HG03521 (cell line): ENCODE data around the gene MEF2D.

ENCODE experiments used
- ATAC-seq: cut with Tn5 transposase; IDR thresholded peaks from one replicate; pipeline ENCODE4 v1.9.1; 2021; ENCODE audit warnings: mild to moderate bottlenecking, moderate library complexity; ENCODE audit not compliant: unreplicated experiment

Gene MEF2D

GRCh38 chr1:156430866-156431265 lies 69.7 kb downstream of the MEF2D start:
- no peak for ATAC-seq

- no peak for ATAC-seq
Observed at GRCh38 chr1:156430303-156430702, 70.3 kb downstream of the MEF2D start.

GRCh38 chr1:156429313-156430060 lies 71.1 kb downstream of the MEF2D start:
- no peak for ATAC-seq

GRCh38 chr1:156428746-156429288 lies 71.8 kb downstream of the MEF2D start:
- ATAC-seq = no peak

- no peak for ATAC-seq
Observed at GRCh38 chr1:156427957-156428356, 72.6 kb downstream of the MEF2D start.

- ATAC-seq = no peak
Observed at GRCh38 chr1:156425943-156426342, 74.6 kb downstream of the MEF2D start.

- no peak for ATAC-seq
Observed at GRCh38 chr1:156424806-156425432, 75.7 kb downstream of the MEF2D start.

GRCh38 chr1:156423422-156424352 lies 76.9 kb downstream of the MEF2D start:
- no peak for ATAC-seq

- no peak for ATAC-seq
Observed at GRCh38 chr1:156422602-156423091, 77.9 kb downstream of the MEF2D start.

GRCh38 chr1:156421939-156422601 lies 78.5 kb downstream of the MEF2D start:
- ATAC-seq = no peak

- peak; percentile 69 for ATAC-seq
Observed at GRCh38 chr1:156421062-156421938, 79.3 kb downstream of the MEF2D start.

GRCh38 chr1:156420205-156421061 lies 80.1 kb downstream of the MEF2D start:
- no peak for ATAC-seq

GRCh38 chr1:156419854-156420204 lies 80.7 kb downstream of the MEF2D start:
- ATAC-seq = no peak

- ATAC-seq = no peak
Observed at GRCh38 chr1:156418416-156419070, 82.0 kb downstream of the MEF2D start.

GRCh38 chr1:156417401-156418020 lies 83.1 kb downstream of the MEF2D start:
- ATAC-seq = no peak

- ATAC-seq = no peak
Observed at GRCh38 chr1:156416993-156417392, 83.6 kb downstream of the MEF2D start.

- ATAC-seq = no peak
Observed at GRCh38 chr1:156414461-156415064, 86.0 kb downstream of the MEF2D start.
